ENCODE measurements around the gene SET. TPM values are rescaled to one million over a fixed set of nuclear protein-coding genes. Genes with fewer than 3 reads are reported as not detected.

The SET gene
- total and polyA plus RNA-seq, 2 of the 8 experiments (the other 6 are each of a cell fraction or from before 2014, with no cell fraction given) = 466 to 1,345 TPM

GRCh38 chr9:128684325-128685199 is 4.5 kb upstream of the SET start (continued):
- no peak for TF ChIP-seq RBBP5 (IDR thresholded peaks at IDR 0.05; ENCODE audit: borderline replicate concordance, low read depth, low read length)
- no peak for TF ChIP-seq BRCA1 (IDR thresholded peaks at IDR 0.05; ENCODE audit: low read depth, low read length)
- TF ChIP-seq CREB1 (IDR thresholded peaks at IDR 0.05) = no peak
- peak; percentile 35 for TF ChIP-seq KDM4A (IDR thresholded peaks at IDR 0.05; ENCODE audit: low read depth, low read length, severe bottlenecking)
- 0 out of 4 replicates have a peak, but pooled peaks of 1 of the 2 experiments have one; percentile 36 for TF ChIP-seq SIN3A (conservative IDR thresholded peaks at IDR 0.05 in 1 of 2, IDR thresholded peaks at IDR 0.05 in 1 of 2; ENCODE audit: low read depth in 1 of 2, low read length in 2 of 2)
- no peak for TF ChIP-seq SIX5 (IDR thresholded peaks at IDR 0.05; ENCODE audit: low read depth, low read length)
- TF ChIP-seq ZNF274 (IDR thresholded peaks at IDR 0.05; ENCODE audit: borderline replicate concordance, extremely low read depth, low read length) = no peak
- no peak for TF ChIP-seq NRF1 (IDR thresholded peaks at IDR 0.05; ENCODE audit: low read depth, low read length)
- TF ChIP-seq USF2 (IDR thresholded peaks at IDR 0.05; ENCODE audit: low read length) = peak; percentile 80
- no peak for TF ChIP-seq CTCF (IDR thresholded peaks at IDR 0.05; ENCODE audit: control extremely low read depth in 1 of 3, insufficient read depth in 1 of 3, low read depth in 1 of 3, low read length in 3 of 3)
- TF ChIP-seq SP4 (IDR thresholded peaks at IDR 0.05; ENCODE audit: low read length) = no peak
- 0 out of 2 replicates have a peak, but pooled peaks have one; percentile 8 for TF ChIP-seq CHD2 (IDR thresholded peaks at IDR 0.05; ENCODE audit: low read length)
- no peak for TF ChIP-seq MAFK (IDR thresholded peaks at IDR 0.05; ENCODE audit: low read depth, low read length)
- peak; percentile 84 for TF ChIP-seq POLR2AphosphoS5 (IDR thresholded peaks at IDR 0.05; ENCODE audit: low read depth, low read length)
- TF ChIP-seq ASH2L (IDR thresholded peaks at IDR 0.05; ENCODE audit: low read length) = no peak
- no peak for TF ChIP-seq FOSL1 (IDR thresholded peaks at IDR 0.05; ENCODE audit: insufficient read depth, low read depth, low read length)
- no peak for TF ChIP-seq E2F6 (IDR thresholded peaks at IDR 0.05)
- no peak for TF ChIP-seq SRF (IDR thresholded peaks at IDR 0.05; ENCODE audit: low read depth, low read length)
- TF ChIP-seq EP300 (IDR thresholded peaks at IDR 0.05; ENCODE audit: borderline replicate concordance in 1 of 2, low read depth in 2 of 2, low read length in 2 of 2) = no peak

Data from H1 (cell line).